Activated CD4-positive, alpha-beta memory T cell treated with anti-CD3 and anti-CD28 coated beads, Interleukin-2, amount 10 ng/mL, durations not matched to agents 7 days and 5 days (primary cell): ENCODE measurements around the gene KEAP1. TPM values are rescaled to one million over a fixed set of nuclear protein-coding genes. Genes with fewer than 3 reads are reported as not detected.
"Not testable (repeated sequence)": the region's sequence is repeated elsewhere in the genome, so short reads cannot be mapped to it uniquely, and the experiment has no call there.

Source experiments
- CTCF ChIA-PET: fragments of 350-600 bp; sonication (Branson Sonifier 250); formaldehyde crosslinking; loops from one replicate; lab custom pipeline; 2021; ENCODE audit warnings: antibody characterized with exemption, inconsistent platforms; lab: Charles Lee
- POLR2A ChIA-PET: fragments of 350-600 bp; sonication (Branson Sonifier 250); formaldehyde crosslinking; loops from one replicate; lab custom pipeline; 2021; ENCODE audit warnings: antibody characterized with exemption; lab: Charles Lee
- DNase-seq: peaks from one replicate; pipeline ENCODE4 v3.0.0-alpha.2; 2020
- H3K27ac Mint-ChIP-seq: one replicate; pipeline ENCODE4 v1.8.0; 2021; ENCODE audit warnings: mild to moderate bottlenecking, mixed read lengths
- H3K27me3 Mint-ChIP-seq: one replicate; pipeline ENCODE4 v1.8.0; 2021; ENCODE audit warnings: mixed read lengths
- H3K36me3 Mint-ChIP-seq: one replicate; pipeline ENCODE4 v1.8.0; 2021; ENCODE audit warnings: low read depth, mixed read lengths
- H3K4me1 Mint-ChIP-seq: one replicate; pipeline ENCODE4 v1.8.0; 2021; ENCODE audit warnings: mixed read lengths
- H3K4me3 Mint-ChIP-seq: one replicate; pipeline ENCODE4 v1.8.0; 2021; ENCODE audit warnings: mild to moderate bottlenecking, mixed read lengths
- H3K9me3 Mint-ChIP-seq: one replicate; pipeline ENCODE4 v1.8.0; 2021; ENCODE audit warnings: mixed read lengths
- total RNA-seq, 2 experiments: library from RNA; stranded (reverse); gene quantifications; one replicate each; pipeline ENCODE4 v1.2.3, GENCODE V29; 2021

The KEAP1 gene
- total RNA-seq, 2 experiments from 2014 or later, result 97.1 to 103 TPM

DNA sequence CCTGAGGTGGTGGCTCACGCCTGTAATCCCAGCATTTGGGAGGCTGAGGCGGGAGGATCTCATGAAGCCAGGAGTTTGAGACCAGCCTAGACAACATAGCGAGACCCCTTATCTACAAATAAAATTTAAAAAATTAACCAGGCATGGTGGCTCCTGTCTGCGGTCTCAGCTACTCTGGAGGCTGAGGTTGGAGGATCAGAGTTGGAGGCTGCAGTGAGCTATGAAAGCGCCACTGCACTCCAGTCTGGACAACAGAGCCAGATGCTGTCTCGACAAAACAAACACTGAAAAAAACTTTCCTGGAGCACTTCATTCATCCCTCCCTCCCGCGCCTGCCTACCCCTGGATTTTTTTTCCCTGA lies 39.9 kb upstream of the KEAP1 start:
- Mint-ChIP-seq H3K36me3 (peaks cover 7% of the 10 kb centered on the region), H3K9me3 (no peaks in the 10 kb centered on the region), H3K4me1 (peaks cover 16% of the 10 kb centered on the region), H3K27ac (peak overlapping the region; percentile 28), H3K4me3 (peak overlapping the region; percentile 62), H3K27me3 (peaks cover 22% of the 10 kb centered on the region)
- CTCF ChIA-PET, result interaction anchor here (0.6 to 3.2 kb wide), 6 partner anchors 8 to 157 kb away, joined by 3 to 13 read pairs (median 4); partner anchors contain the start of gene CDKN2D
- no peak for DNase-seq
- POLR2A ChIA-PET, result interaction anchor here (1.0 to 2.0 kb wide), 4 partner anchors 18 to 59 kb away, joined by 3 to 5 read pairs (median 3); no protein-coding TSS in a partner anchor

DNA sequence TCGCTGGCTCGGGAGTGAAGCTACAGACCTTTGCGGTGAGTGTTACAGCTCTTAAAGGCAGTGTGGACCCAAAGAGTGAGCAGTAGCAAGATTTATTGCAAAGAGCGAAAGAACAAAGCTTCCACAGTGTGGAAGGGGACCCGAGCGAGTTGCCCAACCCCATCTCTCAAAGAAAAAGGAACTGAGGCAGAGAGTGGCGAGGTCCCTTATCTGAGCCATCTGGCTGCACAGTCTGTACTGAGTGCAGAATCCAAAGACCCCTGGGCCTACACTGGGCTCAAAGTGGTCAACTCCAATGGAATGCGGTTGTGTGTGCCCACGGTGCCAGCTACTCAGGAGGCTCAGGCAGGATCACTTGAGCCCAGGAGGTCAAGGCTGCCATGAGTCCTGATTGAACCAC lies 35.9 kb upstream of the KEAP1 start:
- peaks cover 29% of the 10 kb centered on the region for H3K27me3 Mint-ChIP-seq
- H3K4me1 Mint-ChIP-seq, DNase-seq, H3K27ac Mint-ChIP-seq, H3K9me3 Mint-ChIP-seq, H3K36me3 Mint-ChIP-seq, CTCF ChIA-PET, POLR2A ChIA-PET, H3K4me3 Mint-ChIP-seq: not testable (repeated sequence)

DNA sequence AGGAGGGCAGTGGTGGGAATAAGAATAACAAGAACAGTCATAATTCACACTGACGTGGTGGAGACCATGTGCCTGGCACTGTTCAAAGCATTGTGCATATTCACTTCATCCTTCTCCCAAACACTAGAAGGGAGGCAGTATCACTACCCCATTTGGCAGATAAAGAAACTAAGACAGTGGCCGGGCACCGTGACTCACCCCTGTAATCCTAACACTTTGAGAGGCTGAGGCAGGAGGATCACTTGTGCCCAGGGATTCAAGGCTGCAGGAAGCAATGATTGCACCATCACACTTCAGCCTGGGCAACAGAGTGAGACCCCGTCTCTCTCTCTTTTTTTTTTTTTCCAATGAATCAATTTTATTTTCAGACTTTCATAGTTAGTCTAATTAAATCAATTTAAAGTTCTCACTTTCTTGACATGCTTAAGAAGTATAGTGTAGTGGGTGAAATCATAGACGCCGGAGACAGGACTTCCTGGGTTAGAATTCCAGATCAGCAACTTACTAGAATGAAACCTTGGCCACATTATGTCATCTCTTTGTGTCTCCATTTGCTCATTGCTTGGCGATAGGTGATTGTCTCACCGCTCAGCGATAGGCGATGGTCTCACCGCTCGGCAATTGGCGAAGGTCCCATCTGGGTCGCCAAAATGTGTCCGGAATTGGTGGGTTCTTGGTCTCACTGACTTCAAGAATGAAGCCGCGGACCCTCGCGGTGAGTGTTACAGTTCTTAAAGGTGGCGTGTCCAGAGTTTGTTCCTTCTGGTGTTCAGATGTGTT lies 35.2 kb upstream of the KEAP1 start:
- POLR2A ChIA-PET, result no interaction called here
- no peaks in the 10 kb centered on the region for H3K9me3 Mint-ChIP-seq
- H3K36me3 Mint-ChIP-seq, result no peaks in the 10 kb centered on the region
- H3K27ac Mint-ChIP-seq, result no peak overlapping the region
- H3K4me1 Mint-ChIP-seq, result peaks cover 5% of the 10 kb centered on the region
- no peak overlapping the region for H3K4me3 Mint-ChIP-seq
- peaks cover 35% of the 10 kb centered on the region for H3K27me3 Mint-ChIP-seq
- CTCF ChIA-PET, result interaction anchor here (0.6 to 1.0 kb wide), 3 partner anchors 27 to 121 kb away, joined by 3 to 7 read pairs (median 3); no protein-coding TSS in a partner anchor
- no peak for DNase-seq

GRCh38 chr19:10537668-10538067 lies 34.5 kb upstream of the KEAP1 start:
- ChIA-PET CTCF (interaction anchor here (0.6 to 1.0 kb wide), 3 partner anchors 26 to 122 kb away, joined by 3 to 7 read pairs (median 3); no protein-coding TSS in a partner anchor), POLR2A (no interaction called here)
- Mint-ChIP-seq H3K27me3 (peaks cover 35% of the 10 kb centered on the region), H3K36me3 (no peaks in the 10 kb centered on the region), H3K4me1 (peaks cover 2% of the 10 kb centered on the region), H3K4me3 (no peak overlapping the region), H3K9me3 (peaks cover 1% of the 10 kb centered on the region), H3K27ac (no peak overlapping the region)
- DNase-seq, result no peak

- no peaks in the 10 kb centered on the region for H3K36me3 Mint-ChIP-seq
- H3K27ac Mint-ChIP-seq, result no peak overlapping the region
- POLR2A ChIA-PET, result interaction anchor here (1.1 kb wide), 1 partner anchor 16 kb away, joined by 3 read pairs; no protein-coding TSS in a partner anchor
- peaks cover 3% of the 10 kb centered on the region for H3K9me3 Mint-ChIP-seq
- DNase-seq, result no peak
- H3K4me3 Mint-ChIP-seq, result no peak overlapping the region
- no peaks in the 10 kb centered on the region for H3K4me1 Mint-ChIP-seq
- H3K27me3 Mint-ChIP-seq, result peaks cover 36% of the 10 kb centered on the region
- CTCF ChIA-PET, result interaction anchor here (0.8 to 1.9 kb wide), 3 partner anchors 25 to 109 kb away, joined by 3 to 7 read pairs (median 5); no protein-coding TSS in a partner anchor
These were observed 32.5 kb upstream of the KEAP1 start for GRCh38 chr19:10535613-10536012.

DNA sequence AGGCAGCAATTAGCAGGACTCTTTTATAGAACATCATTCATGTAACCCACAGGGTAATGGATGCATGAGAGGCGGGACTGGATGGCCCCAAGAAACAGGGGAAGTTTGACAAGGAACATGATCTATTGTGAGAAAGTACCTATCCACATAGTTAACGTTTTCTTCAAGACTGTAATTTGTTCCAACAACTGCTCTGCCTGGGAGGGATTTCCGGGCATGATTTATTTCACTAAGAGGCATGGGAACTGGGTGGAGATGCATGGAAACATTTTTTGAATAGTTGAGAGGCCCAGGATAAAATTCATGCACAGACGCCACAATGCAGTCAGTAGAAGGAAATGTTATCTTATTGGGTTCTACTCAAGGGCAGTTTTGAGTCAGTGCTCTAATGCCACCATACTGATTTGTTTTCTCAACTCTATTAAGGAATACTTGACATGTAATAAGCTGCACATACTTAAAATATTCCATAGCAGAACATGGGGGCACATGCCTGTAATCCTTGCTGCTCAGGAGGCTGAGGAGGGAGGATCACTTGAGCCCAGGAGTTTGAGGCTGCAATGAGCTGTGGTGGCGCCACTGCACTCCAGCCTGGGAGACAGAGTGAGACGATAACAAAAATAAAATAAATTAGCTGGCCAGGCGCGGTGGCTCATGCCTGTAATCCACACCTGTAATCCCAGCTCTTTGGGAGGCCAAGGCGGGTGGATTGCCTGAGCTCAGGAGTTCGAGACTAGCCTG lies 30.7 kb upstream of the KEAP1 start:
- ChIA-PET POLR2A (no interaction called here), CTCF (interaction anchor here (0.6 kb wide), 1 partner anchor 17 kb away, joined by 4 read pairs; no protein-coding TSS in a partner anchor)
- DNase-seq, result no peak
- H3K27me3 Mint-ChIP-seq, result peaks cover 24% of the 10 kb centered on the region
- no peaks in the 10 kb centered on the region for H3K4me1 Mint-ChIP-seq
- no peak overlapping the region for H3K27ac Mint-ChIP-seq
- H3K36me3 Mint-ChIP-seq, result no peaks in the 10 kb centered on the region
- H3K4me3 Mint-ChIP-seq, result no peak overlapping the region
- peaks cover 3% of the 10 kb centered on the region for H3K9me3 Mint-ChIP-seq

GRCh38 chr19:10532457-10532856 lies 29.3 kb upstream of the KEAP1 start:
- Mint-ChIP-seq H3K27me3 (peaks cover 16% of the 10 kb centered on the region), H3K9me3 (peaks cover 3% of the 10 kb centered on the region), H3K36me3 (no peaks in the 10 kb centered on the region), H3K27ac (no peak overlapping the region), H3K4me1 (no peaks in the 10 kb centered on the region), H3K4me3 (no peak overlapping the region)
- CTCF ChIA-PET, result interaction anchor here (1.7 kb wide), 1 partner anchor 9 kb away, joined by 6 read pairs; no protein-coding TSS in a partner anchor
- DNase-seq, result no peak
- POLR2A ChIA-PET, result interaction anchor here (0.6 kb wide), 1 partner anchor 52 kb away, joined by 3 read pairs; no protein-coding TSS in a partner anchor

- H3K4me3 Mint-ChIP-seq, H3K4me1 Mint-ChIP-seq, H3K27ac Mint-ChIP-seq, H3K36me3 Mint-ChIP-seq, POLR2A ChIA-PET, DNase-seq, H3K27me3 Mint-ChIP-seq, CTCF ChIA-PET, H3K9me3 Mint-ChIP-seq: not testable (repeated sequence)
These were observed 23.7 kb upstream of the KEAP1 start for GRCh38 chr19:10526887-10527286.

- no peaks in the 10 kb centered on the region for H3K9me3 Mint-ChIP-seq
- H3K36me3 Mint-ChIP-seq, result no peaks in the 10 kb centered on the region
- POLR2A ChIA-PET, result interaction anchor here (0.9 kb wide), 1 partner anchor 17 kb away, joined by 3 read pairs; no protein-coding TSS in a partner anchor
- CTCF ChIA-PET, result no interaction called here
- H3K27me3 Mint-ChIP-seq, result peaks cover 7% of the 10 kb centered on the region
- no peaks in the 10 kb centered on the region for H3K4me1 Mint-ChIP-seq
- no peak overlapping the region for H3K27ac Mint-ChIP-seq
- H3K4me3 Mint-ChIP-seq, result no peak overlapping the region
- DNase-seq, result no peak
These were observed 22.5 kb upstream of the KEAP1 start for GRCh38 chr19:10525636-10526035.

GRCh38 chr19:10523135-10523636 lies 20.0 kb upstream of the KEAP1 start:
- ChIA-PET CTCF (interaction anchor here (1.2 kb wide), 1 partner anchor 28 kb away, joined by 4 read pairs; no protein-coding TSS in a partner anchor), POLR2A (interaction anchor here (1.1 kb wide), 1 partner anchor 130 kb away, joined by 4 read pairs; no protein-coding TSS in a partner anchor)
- Mint-ChIP-seq H3K9me3 (no peaks in the 10 kb centered on the region), H3K4me1 (peaks cover 14% of the 10 kb centered on the region), H3K4me3 (no peak overlapping the region), H3K27ac (no peak overlapping the region), H3K36me3 (no peaks in the 10 kb centered on the region), H3K27me3 (peaks cover 25% of the 10 kb centered on the region)
- DNase-seq, result no peak

DNA sequence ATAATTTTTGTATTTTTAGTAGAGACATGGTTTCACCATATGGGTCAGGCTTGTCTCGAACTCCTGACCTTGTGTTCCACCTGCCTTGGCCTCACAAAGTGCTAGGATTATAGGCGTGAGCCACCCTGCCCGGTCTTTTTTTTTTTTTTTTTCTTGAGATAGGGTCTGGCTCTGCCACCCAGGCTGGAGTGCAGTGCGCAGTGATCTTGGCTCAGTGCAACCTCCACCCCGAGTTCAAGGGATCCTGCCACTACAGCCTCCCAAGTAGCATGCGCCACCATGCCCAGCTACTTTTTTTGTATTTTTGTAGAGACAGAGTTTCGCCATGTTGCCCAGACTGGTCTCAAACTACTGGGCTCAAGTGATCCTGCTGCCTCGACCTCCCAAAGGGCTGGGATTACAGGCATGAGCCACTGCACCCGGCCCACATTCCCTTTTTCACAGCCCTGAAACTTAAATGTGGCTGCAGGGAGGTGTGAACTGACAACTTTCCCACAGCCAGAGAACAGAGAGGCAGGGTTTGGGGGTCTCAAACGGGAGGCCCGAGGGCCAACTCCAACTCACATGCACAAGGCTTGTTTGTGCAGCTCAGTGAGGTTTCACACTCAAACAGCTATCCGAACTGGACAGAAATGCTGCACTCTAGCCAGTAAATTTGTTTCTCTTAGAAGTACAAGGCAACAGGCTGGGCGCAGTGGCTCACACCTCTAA lies 18.5 kb upstream of the KEAP1 start:
- Mint-ChIP-seq H3K9me3 (no peaks in the 10 kb centered on the region), H3K4me3 (no peak overlapping the region), H3K27me3 (peaks cover 32% of the 10 kb centered on the region), H3K4me1 (peaks cover 22% of the 10 kb centered on the region), H3K36me3 (no peaks in the 10 kb centered on the region), H3K27ac (no peak overlapping the region)
- CTCF ChIA-PET, result interaction anchor here (0.6 kb wide), 1 partner anchor 45 kb away, joined by 5 read pairs; no protein-coding TSS in a partner anchor
- POLR2A ChIA-PET, result interaction anchor here (1.1 kb wide), 2 partner anchors 22 to 31 kb away, joined by 3 to 4 read pairs; partner anchors contain the start of gene ATG4D
- DNase-seq, result no peak
